ENCODE measurements around the gene TCN2.
A peak's percentile ranks its signal among the peaks of the same experiment; 100 is the strongest.
"Not testable (repeated sequence)": the region's sequence is repeated elsewhere in the genome, so short reads cannot be mapped to it uniquely, and the experiment has no call there.

Gene TCN2

GRCh38 chr22:30578481-30578880 lies 28.5 kb upstream of the TCN2 start:
- DNase-seq = no peak

- no peak for DNase-seq
These were observed 26.1 kb upstream of the TCN2 start for GRCh38 chr22:30580896-30581295.

GRCh38 chr22:30582051-30582450 lies 24.9 kb upstream of the TCN2 start:
- DNase-seq = no peak

GRCh38 chr22:30582788-30583545 lies 24.0 kb upstream of the TCN2 start:
- DNase-seq = no peak

GRCh38 chr22:30584441-30584840 lies 22.5 kb upstream of the TCN2 start:
- DNase-seq = no peak

GRCh38 chr22:30586414-30586813 lies 20.6 kb upstream of the TCN2 start:
- no peak for DNase-seq

GRCh38 chr22:30591191-30591587 lies 15.8 kb upstream of the TCN2 start:
- no peak for DNase-seq

GRCh38 chr22:30591588-30592359 lies 15.2 kb upstream of the TCN2 start, which contains the start of gene PES1:
TSS of gene PES1 (minus strand) at chr22:30591910. CDS start at chr22:30591833, 77 bp downstream.
- DNase-seq = peak; percentile 92 to 93

GRCh38 chr22:30592360-30592713 lies 14.6 kb upstream of the TCN2 start:
- DNase-seq = not testable (repeated sequence)

- no peak for DNase-seq
These were observed 10.8 kb upstream of the TCN2 start for GRCh38 chr22:30596199-30596598.

- DNase-seq = no peak
These were observed 10.1 kb upstream of the TCN2 start for GRCh38 chr22:30596886-30597285.

- DNase-seq = no peak
These were observed 8.0 kb upstream of the TCN2 start for GRCh38 chr22:30598986-30599385.

- no peak for DNase-seq
These were observed 6.1 kb upstream of the TCN2 start for GRCh38 chr22:30600921-30601320.

- no peak for DNase-seq
These were observed 5.5 kb upstream of the TCN2 start for GRCh38 chr22:30601464-30601863.

- DNase-seq = no peak
These were observed 4.9 kb upstream of the TCN2 start for GRCh38 chr22:30602049-30602448.

- DNase-seq = no peak
These were observed 3.2 kb upstream of the TCN2 start for GRCh38 chr22:30603801-30604200.

- DNase-seq = no peak
These were observed 2.3 kb upstream of the TCN2 start for GRCh38 chr22:30604723-30605122.

GRCh38 chr22:30605449-30606110 lies 1.4 kb upstream of the TCN2 start:
- DNase-seq = peak; percentile 64 to 67

- DNase-seq = no peak
These were observed 441 bp downstream of the TCN2 start for GRCh38 chr22:30607300-30607930.

- no peak for DNase-seq
These were observed 965 bp downstream of the TCN2 start for GRCh38 chr22:30607939-30608338.

- peak; percentile 37 to 46 for DNase-seq
These were observed 2.5 kb downstream of the TCN2 start for GRCh38 chr22:30609260-30610185.

GRCh38 chr22:30610299-30610698 lies 3.3 kb downstream of the TCN2 start:
- DNase-seq = no peak

Data from activated T-cell treated with anti-CD3 and anti-CD28 coated beads, Interleukin-2, amount 50 U/mL, for 48 hours (primary cell).